GM12801 (cell line): ENCODE measurements around the gene LGALSL.

ENCODE experiments used
- TF ChIP-seq, protein P1 (sequence below): IDR thresholded peaks from one replicate; pipeline ENCODE4 v1.5.1; 2011; ENCODE audit warnings: control low read depth; ENCODE audit not compliant: insufficient read length; ENCODE audit errors: extremely low read depth

Gene LGALSL

DNA sequence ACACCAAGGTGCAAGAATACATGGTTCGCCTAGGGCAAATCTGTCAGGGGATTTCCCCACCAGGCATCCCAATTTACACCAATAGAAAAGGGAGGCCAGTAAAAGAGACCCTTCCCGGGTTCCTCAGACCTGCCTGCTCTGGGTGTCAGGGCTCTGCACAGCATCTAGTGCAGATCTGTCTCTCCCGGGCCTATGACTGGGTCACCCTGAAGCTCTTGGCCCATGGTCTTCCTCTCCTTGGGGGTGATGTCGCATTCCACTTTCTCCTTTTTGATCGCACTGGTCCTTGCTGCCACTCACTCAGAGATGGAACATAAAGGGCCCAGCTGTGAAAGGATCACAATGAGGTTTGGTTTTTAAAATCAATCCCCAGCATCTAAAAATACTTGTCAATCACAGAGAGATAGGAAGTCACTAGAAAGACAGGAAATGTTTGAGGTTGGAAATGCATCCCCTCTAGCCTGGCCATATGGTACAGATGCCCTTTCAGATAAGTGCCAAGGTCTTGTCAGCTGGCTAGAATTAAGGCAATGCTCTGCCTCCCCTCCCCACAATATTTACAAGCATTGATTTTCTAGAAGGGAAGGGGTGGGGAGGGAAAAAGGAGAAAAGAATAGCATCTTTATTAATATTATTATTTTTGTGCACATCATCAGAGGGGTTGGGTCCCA is 35.3 kb downstream of the LGALSL start:
- TF ChIP-seq, protein P1, sequence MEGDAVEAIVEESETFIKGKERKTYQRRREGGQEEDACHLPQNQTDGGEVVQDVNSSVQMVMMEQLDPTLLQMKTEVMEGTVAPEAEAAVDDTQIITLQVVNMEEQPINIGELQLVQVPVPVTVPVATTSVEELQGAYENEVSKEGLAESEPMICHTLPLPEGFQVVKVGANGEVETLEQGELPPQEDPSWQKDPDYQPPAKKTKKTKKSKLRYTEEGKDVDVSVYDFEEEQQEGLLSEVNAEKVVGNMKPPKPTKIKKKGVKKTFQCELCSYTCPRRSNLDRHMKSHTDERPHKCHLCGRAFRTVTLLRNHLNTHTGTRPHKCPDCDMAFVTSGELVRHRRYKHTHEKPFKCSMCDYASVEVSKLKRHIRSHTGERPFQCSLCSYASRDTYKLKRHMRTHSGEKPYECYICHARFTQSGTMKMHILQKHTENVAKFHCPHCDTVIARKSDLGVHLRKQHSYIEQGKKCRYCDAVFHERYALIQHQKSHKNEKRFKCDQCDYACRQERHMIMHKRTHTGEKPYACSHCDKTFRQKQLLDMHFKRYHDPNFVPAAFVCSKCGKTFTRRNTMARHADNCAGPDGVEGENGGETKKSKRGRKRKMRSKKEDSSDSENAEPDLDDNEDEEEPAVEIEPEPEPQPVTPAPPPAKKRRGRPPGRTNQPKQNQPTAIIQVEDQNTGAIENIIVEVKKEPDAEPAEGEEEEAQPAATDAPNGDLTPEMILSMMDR = no peak

DNA sequence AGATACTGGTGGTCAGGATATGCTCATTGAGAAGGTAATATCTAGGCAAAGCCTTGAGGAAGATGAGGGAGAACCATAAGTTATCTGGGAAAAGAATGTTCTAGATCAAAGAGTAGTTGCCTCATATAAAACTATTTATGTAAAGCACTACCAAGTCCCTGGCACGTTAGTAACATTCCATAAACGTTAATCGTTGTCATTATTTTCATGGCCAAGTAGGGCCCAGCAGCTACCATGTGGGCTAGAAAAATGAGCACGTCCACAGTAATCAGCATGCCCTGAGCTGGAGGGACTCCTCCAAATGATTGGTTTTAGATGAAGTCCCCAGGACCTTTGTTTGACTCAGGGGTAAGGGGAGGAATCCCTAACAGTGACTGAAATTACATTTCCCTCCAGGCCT is 37.5 kb downstream of the LGALSL start:
- TF ChIP-seq, protein P1 = no peak

- TF ChIP-seq, protein P1 = no peak
These were observed 38.3 kb downstream of the LGALSL start for GRCh38 chr2:64492272-64492671.

DNA sequence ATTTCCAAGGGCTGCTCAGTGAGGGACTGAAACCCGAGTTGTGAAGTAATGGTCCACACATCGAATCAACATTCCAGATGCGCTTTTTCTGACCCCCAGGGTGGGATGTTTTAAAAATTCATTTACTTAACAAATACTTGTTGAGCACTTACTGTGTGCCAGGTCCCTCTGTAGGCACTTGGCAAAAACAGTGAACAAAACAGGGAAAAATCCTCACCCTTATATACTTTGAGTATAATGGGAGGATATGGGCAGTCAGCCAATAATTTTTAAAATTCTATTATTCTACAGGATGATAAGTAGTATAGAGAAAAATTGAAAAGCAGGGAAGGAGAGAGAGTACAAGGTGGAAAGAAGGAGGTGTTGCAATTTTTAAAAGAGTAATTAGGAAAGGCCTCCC is 38.9 kb downstream of the LGALSL start:
- TF ChIP-seq, protein P1 = no peak

DNA sequence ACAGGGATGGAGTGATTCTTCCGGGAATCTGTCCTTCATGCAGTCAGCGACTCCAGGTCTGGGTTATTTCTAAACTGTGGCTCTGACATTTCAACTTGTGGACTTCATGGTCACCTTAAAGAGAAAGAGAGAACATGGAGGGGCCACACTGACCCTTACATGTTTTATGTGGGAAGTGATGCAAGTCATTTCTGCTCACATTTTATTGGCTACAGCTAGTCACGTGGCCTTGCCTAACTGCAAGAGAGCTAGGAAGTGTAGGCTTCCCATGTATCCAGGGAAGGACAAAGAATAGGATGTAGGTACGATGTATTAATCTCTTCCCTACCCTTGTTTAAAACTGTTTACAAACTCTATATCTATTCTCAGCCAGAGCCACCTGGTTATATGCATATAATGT is 39.8 kb downstream of the LGALSL start:
- TF ChIP-seq, protein P1 = no peak

GRCh38 chr2:64498438-64498837 is 44.5 kb downstream of the LGALSL start:
- TF ChIP-seq, protein P1 = no peak

DNA sequence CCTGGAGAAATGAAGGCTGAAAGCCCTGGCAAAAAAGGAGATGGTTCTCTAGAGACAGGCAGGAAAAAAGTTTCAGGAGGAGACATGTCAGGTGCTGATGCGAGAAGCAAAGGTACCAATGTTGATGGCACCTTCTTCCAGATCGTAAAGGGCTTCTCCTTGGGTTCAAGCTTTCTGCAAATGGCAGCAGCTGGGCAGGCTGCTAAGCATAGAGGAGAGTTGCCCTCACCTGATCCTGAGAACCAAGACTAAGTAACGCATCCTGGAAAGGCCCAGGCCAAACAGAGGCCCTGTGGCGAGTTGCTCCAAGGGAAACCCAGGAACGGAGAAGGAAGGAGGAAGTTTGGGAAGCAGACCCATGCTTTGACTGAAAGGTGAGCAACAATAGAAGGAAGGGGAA is 46.6 kb downstream of the LGALSL start:
- TF ChIP-seq, protein P1 = no peak

DNA sequence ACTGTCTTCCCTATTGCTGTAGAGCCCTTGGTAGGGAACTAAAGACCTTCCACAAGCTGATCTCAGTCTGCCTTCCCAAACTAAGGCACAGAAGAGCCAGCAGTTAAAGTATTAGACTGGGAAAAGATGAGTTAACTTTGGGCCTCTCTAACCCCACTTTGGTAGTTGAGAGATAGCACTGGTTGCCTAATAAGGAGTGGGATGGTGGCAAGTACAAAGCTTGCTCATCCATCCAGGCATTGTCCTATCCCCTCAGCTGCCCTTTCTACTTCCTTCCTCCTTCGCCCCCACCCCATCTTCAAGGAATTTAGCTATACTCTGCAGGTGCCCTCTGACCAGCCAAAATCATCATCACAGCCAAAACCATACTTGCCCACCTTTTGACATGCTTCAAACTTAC is 48.0 kb downstream of the LGALSL start:
- TF ChIP-seq, protein P1 = no peak
